T-helper 17 cell (primary cell): ENCODE results near the gene AKT1. TPM values are rescaled to one million over a fixed set of nuclear protein-coding genes. Genes with fewer than 3 reads are reported as not detected.
"Not testable (repeated sequence)": the region's sequence is repeated elsewhere in the genome, so short reads cannot be mapped to it uniquely, and the experiment has no call there.

Experiments used
- ATAC-seq: fragments of 150-1000 bp; cut with Tn5 transposase; 2 replicates; pipeline ENCODE4 v1.10.0; 2021; ENCODE audit warnings: mild to moderate bottlenecking, moderate library complexity
- DNase-seq, 3 donors: peaks; one replicate each; pipeline versions ENCODE4 v3.0.0 to v3.0.0-alpha.2; 2020 to 2021
- H3K9me3 ChIP-seq: one replicate; pipeline ENCODE4 v1.7.0; 2013; ENCODE audit warnings: low read length, mild to moderate bottlenecking; ENCODE audit not compliant: control insufficient read depth, poor library complexity, severe bottlenecking
- H3K27ac Mint-ChIP-seq: one replicate; pipeline ENCODE4 v1.8.0; 2022; ENCODE audit warnings: mild to moderate bottlenecking, moderate library complexity, mixed read lengths
- H3K27me3 Mint-ChIP-seq: one replicate; pipeline ENCODE4 v1.8.0; 2022; ENCODE audit warnings: mixed read lengths
- H3K36me3 Mint-ChIP-seq: one replicate; pipeline ENCODE4 v1.8.0; 2022; ENCODE audit warnings: low read depth, mixed read lengths
- H3K4me1 Mint-ChIP-seq: one replicate; pipeline ENCODE4 v1.8.0; 2022; ENCODE audit warnings: mild to moderate bottlenecking, mixed read lengths
- H3K4me3 Mint-ChIP-seq: one replicate; pipeline ENCODE4 v1.8.0; 2022; ENCODE audit warnings: mild to moderate bottlenecking, moderate library complexity, mixed read lengths
- total RNA-seq, 4 donors: library from RNA in 2 of 4; stranded (reverse) in 2 of 4; gene quantifications; one replicate each; pipeline ENCODE4 v1.2.3 and lab custom pipeline; 2022 to 2026

The AKT1 gene
- total RNA-seq, 2 donors from 2014 or later, result 72.4 to 77.2 TPM

GRCh38 chr14:104750753-104751057 is 44.8 kb downstream of the AKT1 start:
- H3K36me3 Mint-ChIP-seq, DNase-seq, H3K9me3 ChIP-seq, H3K27me3 Mint-ChIP-seq, ATAC-seq, H3K4me3 Mint-ChIP-seq: not testable (repeated sequence)
- H3K27ac Mint-ChIP-seq, result peak overlapping the region; percentile 57
- peaks cover 23% of the 10 kb centered on the region for H3K4me1 Mint-ChIP-seq

- peaks cover 3% of the 10 kb centered on the region for H3K36me3 Mint-ChIP-seq
- peak overlapping the region; percentile 57 for H3K27ac Mint-ChIP-seq
- DNase-seq (no peak), ATAC-seq (no peak)
- H3K4me1 Mint-ChIP-seq, result peaks cover 22% of the 10 kb centered on the region
- H3K9me3 ChIP-seq, result no peaks in the 10 kb centered on the region
- H3K27me3 Mint-ChIP-seq, result no peaks in the 10 kb centered on the region
- peak overlapping the region; percentile 50 for H3K4me3 Mint-ChIP-seq
Measured at GRCh38 chr14:104750056-104750752, 45.3 kb downstream of the AKT1 start.

- H3K4me3 Mint-ChIP-seq, result no peak overlapping the region
- ATAC-seq (no peak), DNase-seq (no peak)
- H3K36me3 Mint-ChIP-seq, result peaks cover 3% of the 10 kb centered on the region
- no peak overlapping the region for H3K27ac Mint-ChIP-seq
- H3K4me1 Mint-ChIP-seq, result peaks cover 15% of the 10 kb centered on the region
- H3K9me3 ChIP-seq, result no peaks in the 10 kb centered on the region
- H3K27me3 Mint-ChIP-seq, result no peaks in the 10 kb centered on the region
Measured at GRCh38 chr14:104749111-104749649, 46.4 kb downstream of the AKT1 start.

GRCh38 chr14:104747876-104748275 is 47.7 kb downstream of the AKT1 start:
- Mint-ChIP-seq H3K36me3 (peaks cover under 1% of the 10 kb centered on the region), H3K27me3 (no peaks in the 10 kb centered on the region), H3K27ac (no peak overlapping the region), H3K4me3 (no peak overlapping the region), H3K4me1 (peaks cover 5% of the 10 kb centered on the region)
- no peak for ATAC-seq
- no peak for DNase-seq
- H3K9me3 ChIP-seq, result no peaks in the 10 kb centered on the region

GRCh38 chr14:104746934-104747481 is 48.5 kb downstream of the AKT1 start:
- no peak for ATAC-seq
- H3K36me3 Mint-ChIP-seq, result no peaks in the 10 kb centered on the region
- H3K4me3 Mint-ChIP-seq, result no peak overlapping the region

GRCh38 chr14:104746071-104746545 is 49.4 kb downstream of the AKT1 start:
- Mint-ChIP-seq H3K27ac (no peak overlapping the region), H3K4me1 (peaks cover 4% of the 10 kb centered on the region), H3K27me3 (no peaks in the 10 kb centered on the region), H3K36me3 (no peaks in the 10 kb centered on the region), H3K4me3 (no peak overlapping the region)
- no peaks in the 10 kb centered on the region for H3K9me3 ChIP-seq
- peak; percentile 23 for ATAC-seq
- no peak for DNase-seq

More at GRCh38 chr14:104746934-104747481, 48.5 kb downstream of the AKT1 start:
- H3K27ac Mint-ChIP-seq, result no peak overlapping the region
- H3K4me1 Mint-ChIP-seq, result peaks cover 4% of the 10 kb centered on the region
- no peak for DNase-seq
- no peaks in the 10 kb centered on the region for H3K9me3 ChIP-seq
- H3K27me3 Mint-ChIP-seq, result no peaks in the 10 kb centered on the region

GRCh38 chr14:104745431-104745830 is 50.1 kb downstream of the AKT1 start:
- no peak overlapping the region for H3K27ac Mint-ChIP-seq
- H3K27me3 Mint-ChIP-seq, result no peaks in the 10 kb centered on the region
- H3K9me3 ChIP-seq, result no peaks in the 10 kb centered on the region
- peaks cover 4% of the 10 kb centered on the region for H3K4me1 Mint-ChIP-seq
- H3K36me3 Mint-ChIP-seq, result no peaks in the 10 kb centered on the region
- ATAC-seq, result no peak
- no peak for DNase-seq
- H3K4me3 Mint-ChIP-seq, result no peak overlapping the region

- Mint-ChIP-seq H3K27ac (no peak overlapping the region), H3K36me3 (no peaks in the 10 kb centered on the region), H3K4me3 (no peak overlapping the region), H3K4me1 (peaks cover 6% of the 10 kb centered on the region), H3K27me3 (no peaks in the 10 kb centered on the region)
- ATAC-seq (no peak), DNase-seq (no peak)
- H3K9me3 ChIP-seq, result no peaks in the 10 kb centered on the region
Measured at GRCh38 chr14:104744484-104744883, 51.1 kb downstream of the AKT1 start.

GRCh38 chr14:104743461-104744380 is 51.8 kb downstream of the AKT1 start:
- ATAC-seq (no peak), DNase-seq (no peak)
- no peaks in the 10 kb centered on the region for H3K9me3 ChIP-seq
- Mint-ChIP-seq H3K4me3 (no peak overlapping the region), H3K4me1 (peaks cover 6% of the 10 kb centered on the region), H3K36me3 (no peaks in the 10 kb centered on the region), H3K27me3 (no peaks in the 10 kb centered on the region), H3K27ac (no peak overlapping the region)

- Mint-ChIP-seq H3K27ac (no peak overlapping the region), H3K27me3 (no peaks in the 10 kb centered on the region), H3K4me1 (peaks cover 6% of the 10 kb centered on the region), H3K36me3 (no peaks in the 10 kb centered on the region), H3K4me3 (no peak overlapping the region)
- no peak for ATAC-seq
- DNase-seq, result no peak
- no peaks in the 10 kb centered on the region for H3K9me3 ChIP-seq
Measured at GRCh38 chr14:104742586-104743455, 52.7 kb downstream of the AKT1 start.

GRCh38 chr14:104741803-104742251 is 53.7 kb downstream of the AKT1 start:
- H3K9me3 ChIP-seq, result no peaks in the 10 kb centered on the region
- H3K27me3 Mint-ChIP-seq, result no peaks in the 10 kb centered on the region
- H3K4me3 Mint-ChIP-seq, result no peak overlapping the region
- DNase-seq, result no peak
- no peaks in the 10 kb centered on the region for H3K36me3 Mint-ChIP-seq
- ATAC-seq, result no peak
- peaks cover 9% of the 10 kb centered on the region for H3K4me1 Mint-ChIP-seq
- H3K27ac Mint-ChIP-seq, result no peak overlapping the region

GRCh38 chr14:104741108-104741802 is 54.3 kb downstream of the AKT1 start:
- no peaks in the 10 kb centered on the region for H3K9me3 ChIP-seq
- Mint-ChIP-seq H3K4me1 (peaks cover 8% of the 10 kb centered on the region), H3K36me3 (no peaks in the 10 kb centered on the region), H3K27ac (no peak overlapping the region), H3K4me3 (no peak overlapping the region), H3K27me3 (no peaks in the 10 kb centered on the region)
- ATAC-seq (no peak), DNase-seq (no peak)
